ENCODE measurements around the gene SCGB3A2.
"Not testable (repeated sequence)": the region's sequence is repeated elsewhere in the genome, so short reads cannot be mapped to it uniquely, and the experiment has no call there.

Gene SCGB3A2

DNA sequence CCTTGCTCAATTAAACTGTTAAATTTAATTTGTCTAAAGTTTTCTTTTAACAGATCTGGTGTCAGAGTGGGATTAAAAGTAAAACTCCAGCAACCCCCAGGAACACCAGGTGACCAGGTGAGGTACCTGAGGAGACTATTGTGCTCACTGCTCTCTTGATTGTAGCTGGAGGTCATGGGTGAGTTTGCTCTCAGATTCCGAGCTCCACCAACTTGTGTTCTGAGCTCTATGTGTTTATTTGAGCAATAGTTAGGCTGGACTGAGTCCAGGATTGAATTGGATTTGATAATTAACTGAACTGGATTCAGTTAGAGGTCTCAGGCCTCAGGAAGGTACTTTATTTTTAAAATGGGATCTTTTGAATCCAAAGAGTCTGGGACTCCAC lies 17.9 kb upstream of the SCGB3A2 start:
- DNase-seq (ENCODE audit: extremely low read depth in 1 of 2, low read depth in 1 of 2), result no peak

DNA sequence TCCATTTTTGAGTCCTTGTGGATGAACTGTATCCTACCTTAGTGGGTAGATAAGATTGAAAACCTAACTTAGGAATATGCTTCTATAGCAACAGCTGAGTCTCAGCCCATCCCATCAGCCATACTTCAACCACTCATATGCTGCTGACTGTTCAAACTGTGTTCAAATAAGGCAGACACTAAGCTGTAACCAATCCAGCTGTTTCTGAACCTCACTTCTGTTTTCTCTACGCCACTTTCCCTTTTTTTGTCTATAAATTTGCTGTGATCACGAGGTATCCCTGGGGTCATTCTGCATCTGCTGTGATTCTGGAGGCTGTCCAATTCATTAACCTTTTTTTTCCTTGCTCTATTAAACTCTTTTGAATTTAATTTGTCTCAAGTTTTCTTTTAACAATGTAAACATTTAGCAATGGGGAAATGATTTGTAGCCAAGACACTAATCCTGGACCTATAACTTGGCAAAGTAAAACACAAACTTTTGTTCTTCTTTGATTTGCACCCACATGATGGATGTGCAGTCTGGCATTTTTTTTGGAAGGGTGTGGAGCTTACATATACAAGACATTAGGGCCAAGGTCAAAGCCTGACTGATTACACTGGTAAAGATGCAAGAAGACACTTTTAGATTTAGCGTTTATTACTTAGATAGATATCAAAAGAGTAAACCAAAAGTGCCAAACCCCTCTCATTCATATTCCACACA lies 14.9 kb upstream of the SCGB3A2 start:
- no peak for DNase-seq (ENCODE audit: extremely low read depth in 1 of 2, low read depth in 1 of 2)

GRCh38 chr5:147869112-147869511 lies 9.4 kb upstream of the SCGB3A2 start:
- DNase-seq (ENCODE audit: extremely low read depth in 1 of 2, low read depth in 1 of 2), result no peak

DNA sequence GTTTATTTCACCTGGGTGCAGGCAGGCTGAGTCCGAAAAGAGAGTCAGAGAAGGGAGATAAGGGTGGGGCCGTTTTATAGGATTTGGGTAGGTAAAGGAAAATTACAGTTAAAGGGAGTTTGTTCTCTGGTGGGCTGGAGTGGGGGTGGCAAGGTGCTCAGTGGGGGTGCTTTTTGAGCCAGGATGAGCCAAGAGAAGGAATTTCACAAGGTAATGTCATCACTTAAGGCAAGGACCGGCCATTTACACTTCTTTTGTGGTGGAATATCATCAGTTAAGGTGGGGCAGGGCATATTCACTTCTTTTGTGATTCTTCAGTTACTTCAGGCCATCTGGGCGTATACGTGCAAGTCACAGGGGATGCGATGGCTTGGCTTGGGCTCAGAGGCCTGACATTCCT lies 8.6 kb upstream of the SCGB3A2 start:
- DNase-seq (ENCODE audit: extremely low read depth in 1 of 2, low read depth in 1 of 2), result not testable (repeated sequence)

DNA sequence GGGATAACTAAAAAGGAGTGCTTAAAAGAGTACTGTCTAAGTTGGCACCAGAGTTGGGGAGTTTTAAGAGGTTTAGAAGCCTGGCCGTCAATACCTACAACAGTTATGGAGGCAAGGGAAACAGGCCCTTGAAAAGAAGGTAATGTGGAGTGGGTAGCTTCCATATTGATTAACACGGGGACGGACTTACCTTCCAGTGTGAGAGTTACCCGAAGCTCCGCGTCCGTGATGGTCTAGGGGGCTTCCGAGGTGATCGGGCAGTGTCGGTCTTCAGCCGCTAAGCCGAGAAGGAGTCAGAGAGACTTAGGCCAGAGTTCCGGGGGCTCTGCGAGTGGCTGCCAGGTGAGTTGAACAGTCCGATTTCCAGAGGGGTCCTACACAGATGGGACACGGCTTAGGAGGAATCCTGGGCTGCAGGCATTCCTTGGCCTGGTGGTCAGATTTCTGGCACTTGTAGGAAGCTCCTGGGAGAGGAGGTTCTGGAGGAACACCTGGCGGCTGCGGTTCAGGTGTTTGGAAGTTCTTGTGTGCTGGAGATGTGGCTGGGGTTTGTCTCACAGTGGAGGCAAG lies 6.4 kb upstream of the SCGB3A2 start:
- not testable (repeated sequence) for DNase-seq (ENCODE audit: extremely low read depth in 1 of 2, low read depth in 1 of 2)

DNA sequence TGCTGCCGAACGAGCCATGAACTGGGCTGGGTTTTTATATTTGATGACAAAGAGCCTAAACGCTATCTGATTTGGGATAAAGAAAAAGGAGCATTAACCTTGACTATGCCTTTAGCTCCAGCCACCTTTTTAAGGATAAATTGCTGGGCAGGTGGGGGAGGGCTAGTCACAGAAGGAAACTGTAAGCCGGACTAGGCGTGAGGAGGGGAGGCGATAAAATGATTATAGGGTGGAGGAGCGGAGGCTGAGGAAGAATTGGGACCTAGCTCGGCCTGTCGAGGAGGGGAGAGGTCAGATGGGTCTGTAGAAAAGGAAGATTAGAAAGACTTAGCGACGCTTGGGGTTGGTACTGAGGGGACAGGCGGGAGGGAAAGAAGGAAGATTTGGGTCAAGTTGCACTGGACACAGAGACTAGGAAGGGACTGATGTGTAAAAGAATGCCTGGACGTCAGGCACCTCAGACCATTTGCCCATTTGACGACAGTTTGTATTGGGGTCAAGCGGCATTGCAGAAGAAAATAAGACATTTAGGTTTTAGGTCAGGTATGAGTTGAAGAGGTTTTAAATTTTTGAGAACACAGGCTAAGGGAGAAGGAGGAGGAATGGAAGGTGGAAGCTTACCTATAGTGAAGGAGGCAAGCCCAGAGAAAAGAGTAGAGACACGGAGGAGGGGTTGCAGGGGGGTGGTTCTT lies 5.6 kb upstream of the SCGB3A2 start:
- DNase-seq (ENCODE audit: extremely low read depth in 1 of 2, low read depth in 1 of 2), result not testable (repeated sequence)

- not testable (repeated sequence) for DNase-seq (ENCODE audit: extremely low read depth in 1 of 2, low read depth in 1 of 2)
Measured at GRCh38 chr5:147874118-147874875, 4.2 kb upstream of the SCGB3A2 start.

DNA sequence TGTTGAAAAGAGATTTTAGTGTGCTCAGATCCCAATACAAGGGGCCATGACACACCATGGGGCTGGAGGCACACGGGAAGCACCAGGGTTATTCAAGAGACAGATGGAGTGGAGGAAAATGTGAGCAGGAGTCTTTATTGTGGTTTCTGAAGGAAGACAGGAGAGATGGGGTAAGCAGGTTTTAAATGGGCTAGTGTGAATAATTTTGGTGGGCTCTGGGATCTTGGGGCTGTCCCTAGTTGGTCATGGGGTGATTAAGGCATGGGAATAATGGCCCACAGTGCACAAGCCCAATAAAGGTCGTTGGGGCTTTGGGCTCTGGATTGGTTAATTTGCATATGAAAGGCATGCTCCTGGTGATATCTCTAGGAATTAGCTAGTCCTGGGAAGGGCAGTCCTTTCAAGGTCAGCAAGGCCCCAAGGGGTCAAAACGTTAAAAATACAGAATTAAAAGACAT lies 3.6 kb upstream of the SCGB3A2 start:
- no peak for DNase-seq (ENCODE audit: extremely low read depth in 1 of 2, low read depth in 1 of 2)

- DNase-seq (ENCODE audit: extremely low read depth in 1 of 2, low read depth in 1 of 2), result no peak
Measured at GRCh38 chr5:147876141-147876540, 2.4 kb upstream of the SCGB3A2 start.

- no peak for DNase-seq (ENCODE audit: extremely low read depth in 1 of 2, low read depth in 1 of 2)
Measured at GRCh38 chr5:147876626-147877025, 1.9 kb upstream of the SCGB3A2 start.

DNA sequence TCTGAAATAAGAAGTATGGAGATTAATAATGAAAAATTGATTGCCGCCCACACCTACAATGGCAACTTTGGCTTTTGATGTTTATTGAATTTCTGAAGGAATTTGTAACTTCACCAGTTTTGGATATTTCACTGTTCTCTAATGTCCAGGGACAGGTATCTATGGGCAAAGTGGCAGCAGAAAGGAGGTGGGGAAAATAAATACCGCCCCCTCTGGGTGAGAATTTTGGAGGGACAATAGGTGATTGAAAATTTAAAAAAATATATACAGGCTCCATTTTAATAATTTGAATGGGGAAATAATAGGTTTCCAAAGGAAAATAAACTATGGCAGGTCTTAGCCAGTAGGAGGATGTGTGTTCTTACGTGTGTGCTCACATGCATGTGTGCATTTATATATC lies 1.3 kb downstream of the SCGB3A2 start:
- no peak for DNase-seq (ENCODE audit: extremely low read depth in 1 of 2, low read depth in 1 of 2)

- DNase-seq (ENCODE audit: extremely low read depth in 1 of 2, low read depth in 1 of 2), result no peak
Measured at GRCh38 chr5:147880487-147880886, 2.0 kb downstream of the SCGB3A2 start.

GRCh38 chr5:147882586-147883313 lies 4.2 kb downstream of the SCGB3A2 start:
- DNase-seq (ENCODE audit: extremely low read depth in 1 of 2, low read depth in 1 of 2), result no peak

GRCh38 chr5:147887026-147887627 lies 8.6 kb downstream of the SCGB3A2 start:
- DNase-seq (ENCODE audit: extremely low read depth in 1 of 2, low read depth in 1 of 2), result no peak

- no peak for DNase-seq (ENCODE audit: extremely low read depth in 1 of 2, low read depth in 1 of 2)
Measured at GRCh38 chr5:147887930-147888329, 9.4 kb downstream of the SCGB3A2 start.

- no peak for DNase-seq (ENCODE audit: extremely low read depth in 1 of 2, low read depth in 1 of 2)
Measured at GRCh38 chr5:147892696-147893296, 14.3 kb downstream of the SCGB3A2 start.

DNA sequence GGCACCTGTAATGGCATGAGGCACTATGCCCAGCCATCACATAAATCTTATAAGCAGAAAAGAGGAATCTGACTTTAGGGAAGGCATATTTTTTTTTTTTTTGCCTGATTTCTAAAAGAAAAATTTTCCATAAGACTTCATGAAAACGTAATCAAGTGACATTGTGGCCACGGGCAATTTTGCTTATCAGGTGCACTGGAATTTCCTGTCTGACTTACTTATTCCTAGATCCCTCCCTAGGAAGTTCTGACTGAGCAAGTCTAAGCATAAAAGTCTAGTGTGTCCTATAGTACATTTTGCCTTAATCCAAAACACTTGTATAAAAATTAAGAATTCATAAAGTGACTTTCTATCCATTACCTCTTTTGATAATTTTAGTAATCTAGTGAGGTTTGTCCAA lies 15.3 kb downstream of the SCGB3A2 start:
- DNase-seq (ENCODE audit: extremely low read depth in 1 of 2, low read depth in 1 of 2), result no peak

- DNase-seq (ENCODE audit: extremely low read depth in 1 of 2, low read depth in 1 of 2), result no peak
Measured at GRCh38 chr5:147895864-147896263, 17.4 kb downstream of the SCGB3A2 start.

GRCh38 chr5:147898875-147899401 lies 20.4 kb downstream of the SCGB3A2 start:
- DNase-seq (ENCODE audit: extremely low read depth in 1 of 2, low read depth in 1 of 2), result no peak

- no peak for DNase-seq (ENCODE audit: extremely low read depth in 1 of 2, low read depth in 1 of 2)
Measured at GRCh38 chr5:147901599-147902039, 23.1 kb downstream of the SCGB3A2 start.
